ENCODE data around the gene ENDOG.
"Not testable (repeated sequence)": the region's sequence is repeated elsewhere in the genome, so short reads cannot be mapped to it uniquely, and the experiment has no call there.

ENDOG gene

DNA sequence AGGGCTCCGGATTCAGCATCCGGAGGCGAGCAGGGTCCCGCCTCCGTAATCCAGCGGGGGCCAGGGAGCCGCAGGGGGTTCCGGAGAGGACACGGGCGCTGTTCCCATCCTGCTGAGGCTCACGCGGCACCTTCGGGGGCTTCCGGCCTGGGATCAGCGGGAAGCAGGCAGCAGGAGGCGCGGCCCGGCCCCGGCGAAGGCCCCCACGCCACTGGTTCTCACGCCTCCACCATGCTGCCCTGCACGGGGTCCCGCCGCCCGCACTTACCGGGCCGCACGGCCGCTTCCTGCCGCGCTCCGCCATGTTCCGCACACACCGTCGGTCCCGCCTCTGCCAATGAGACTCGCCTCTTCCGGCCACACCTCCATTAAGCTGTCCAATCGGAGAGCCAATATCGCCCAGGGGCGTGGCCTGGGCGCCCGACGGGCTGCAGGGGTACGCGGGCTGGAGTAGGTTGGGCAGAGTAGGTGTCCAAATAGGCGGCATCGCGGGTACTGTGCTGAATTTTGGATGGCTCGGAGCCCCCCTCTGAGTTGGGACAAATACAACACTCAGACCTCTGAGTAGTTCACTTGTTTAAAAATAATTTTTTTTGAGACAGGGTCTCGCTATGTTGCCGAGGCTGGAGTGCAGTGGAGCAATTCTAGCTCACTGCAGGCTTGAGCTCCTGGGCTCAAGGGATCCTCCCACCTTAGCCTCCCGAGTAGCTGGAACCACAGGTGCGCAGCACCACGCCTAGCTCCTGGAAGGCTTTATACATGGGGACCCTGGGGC, 11.4 kb downstream of the ENDOG start, which contains the start of gene SPOUT1:
SPOUT1 (minus strand) TSS at position 318 of the 775 bp plus-strand sequence; CDS start at position 304, 14 bp downstream.
- peak; percentile 92 for DNase-seq

DNA sequence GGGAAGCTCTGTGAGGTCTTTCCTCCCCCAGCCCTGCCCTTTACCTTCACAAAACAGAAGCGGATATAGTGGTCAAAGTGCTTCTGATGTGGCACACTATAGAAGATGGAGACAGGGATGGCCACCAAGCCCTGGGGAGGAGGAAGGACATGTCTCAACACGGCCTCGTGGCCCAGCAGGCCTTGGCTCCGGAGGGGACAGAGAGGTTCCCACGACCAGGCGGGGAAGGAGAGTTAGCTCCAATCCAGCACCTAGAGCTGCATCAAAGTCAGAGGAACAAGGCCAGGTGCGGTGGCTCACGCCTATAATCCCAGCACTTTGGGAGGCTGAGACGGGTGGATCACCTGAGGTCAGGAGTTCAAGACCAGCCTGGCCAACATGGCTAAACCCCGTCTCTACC, 15.4 kb downstream of the ENDOG start:
- no peak for DNase-seq

GRCh38 chr9:128835246-128836210, 17.2 kb downstream of the ENDOG start:
- no peak for DNase-seq

GRCh38 chr9:128836509-128837145, 18.3 kb downstream of the ENDOG start:
- no peak for DNase-seq

DNA sequence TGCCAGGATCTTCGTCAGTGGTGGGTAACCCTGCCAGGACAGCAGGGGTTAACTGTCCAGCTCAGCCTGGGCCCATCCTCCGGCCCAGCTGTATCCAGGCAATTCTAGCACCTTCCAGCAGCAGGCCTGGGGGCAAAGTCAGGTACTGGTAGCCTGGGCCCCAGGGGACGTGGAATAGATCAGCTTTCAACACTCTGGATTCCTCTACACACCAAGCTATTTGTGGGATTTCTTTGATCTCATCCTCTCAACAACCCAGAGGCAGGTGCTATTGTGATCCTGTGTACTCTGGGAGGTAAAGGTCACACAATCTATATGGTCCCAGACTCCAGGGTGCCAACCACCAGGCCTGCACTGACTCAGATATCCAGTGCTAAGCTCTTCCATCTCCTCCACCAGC, 20.0 kb downstream of the ENDOG start:
- no peak for DNase-seq

- no peak for DNase-seq
These were observed 22.2 kb downstream of the ENDOG start for GRCh38 chr9:128840524-128840923.

DNA sequence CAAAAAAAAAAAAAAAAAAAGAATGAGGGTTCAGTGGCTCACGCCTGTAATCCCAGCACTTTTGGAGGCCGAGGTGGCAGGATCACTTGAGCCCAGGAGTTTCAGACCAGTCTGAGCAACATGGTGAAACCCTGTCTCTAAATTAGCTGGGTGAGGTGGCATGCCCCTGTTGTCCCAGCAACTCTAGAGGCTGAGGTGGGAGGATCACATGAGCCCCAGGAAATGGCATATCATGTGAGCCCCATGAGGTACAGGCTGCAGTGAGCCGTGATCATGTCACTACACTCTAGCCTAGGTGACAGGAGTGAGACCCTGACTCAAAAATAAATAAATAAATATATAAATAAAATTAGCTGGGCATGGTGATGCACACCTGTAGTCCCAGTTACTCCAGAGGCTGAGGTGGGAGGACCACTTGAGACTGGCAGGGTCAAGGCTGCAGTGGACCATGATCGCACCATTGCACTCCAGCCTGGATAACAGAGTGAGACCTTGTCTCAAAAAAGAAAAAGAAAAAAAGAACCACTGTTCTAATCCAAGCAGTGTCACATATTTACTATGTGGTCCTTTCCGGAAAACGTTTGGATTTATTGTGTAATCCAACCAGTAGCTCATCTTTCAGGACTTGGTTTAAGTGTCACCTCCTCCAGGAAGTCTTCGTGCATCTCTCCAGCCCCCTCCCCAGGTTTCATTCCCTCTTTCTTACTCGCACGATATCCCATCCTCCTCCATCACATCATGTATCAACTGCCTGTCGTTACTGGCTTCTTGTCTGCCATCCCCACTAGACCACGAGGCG, 23.6 kb downstream of the ENDOG start:
- DNase-seq: no peak

GRCh38 chr9:128843171-128843570, 24.9 kb downstream of the ENDOG start:
- not testable (repeated sequence) for DNase-seq

DNA sequence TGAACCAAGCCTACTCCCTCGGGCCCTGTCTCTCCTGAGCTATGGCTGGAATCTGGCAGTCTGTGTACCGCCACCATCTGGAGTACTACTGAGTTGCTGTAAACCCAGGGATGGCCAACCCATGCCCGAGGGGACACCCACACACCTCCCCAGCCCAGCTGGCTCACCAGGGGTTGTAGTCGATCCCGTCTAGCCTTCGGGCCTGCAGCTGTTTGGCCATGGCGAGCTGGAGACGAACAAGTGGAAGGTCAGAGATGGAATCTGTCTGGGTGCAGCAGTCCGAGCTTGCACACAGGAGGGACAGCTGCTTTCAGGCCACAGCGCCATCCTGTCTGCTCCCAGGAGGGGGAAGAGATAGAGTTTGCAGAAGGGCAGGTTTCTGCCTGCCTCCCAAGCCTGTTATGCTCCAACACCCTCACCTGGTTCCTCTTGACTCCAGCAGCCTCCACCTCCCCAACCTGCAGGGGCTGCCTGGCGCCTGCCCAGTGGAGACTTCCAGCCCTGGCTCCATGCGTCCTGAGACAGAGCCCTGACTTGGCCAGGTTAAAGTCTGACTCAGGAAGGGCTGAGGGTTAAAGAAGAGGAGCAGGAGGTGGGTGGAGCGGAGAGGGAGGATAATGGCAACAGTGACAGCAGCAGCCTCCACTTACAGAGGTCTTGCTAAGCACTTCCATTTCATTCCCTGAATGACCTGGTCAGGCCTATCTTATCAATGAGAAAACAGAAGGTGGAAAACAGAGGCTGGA, 27.1 kb downstream of the ENDOG start:
- peak; percentile 94 for DNase-seq

- DNase-seq: no peak
These were observed 28.4 kb downstream of the ENDOG start for GRCh38 chr9:128846680-128847030.

DNA sequence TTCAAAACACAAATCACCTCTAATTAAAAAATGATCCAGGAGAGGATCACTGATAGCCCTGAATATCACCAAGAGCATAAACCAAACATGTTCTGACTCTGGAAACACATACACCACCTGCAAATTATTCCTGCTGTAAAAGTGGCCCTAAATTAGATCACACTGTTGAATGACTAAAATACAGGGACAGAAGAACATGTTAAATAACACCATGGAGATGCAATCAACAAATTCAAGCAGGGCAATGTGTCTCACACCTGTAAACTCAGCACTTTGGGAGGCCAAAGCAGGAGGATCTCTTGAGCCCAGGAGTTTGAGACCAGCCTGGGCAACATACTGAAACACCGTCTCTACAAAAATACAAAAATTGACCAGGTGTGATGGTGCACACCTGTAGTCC, 29.5 kb downstream of the ENDOG start:
- no peak for DNase-seq

DNA sequence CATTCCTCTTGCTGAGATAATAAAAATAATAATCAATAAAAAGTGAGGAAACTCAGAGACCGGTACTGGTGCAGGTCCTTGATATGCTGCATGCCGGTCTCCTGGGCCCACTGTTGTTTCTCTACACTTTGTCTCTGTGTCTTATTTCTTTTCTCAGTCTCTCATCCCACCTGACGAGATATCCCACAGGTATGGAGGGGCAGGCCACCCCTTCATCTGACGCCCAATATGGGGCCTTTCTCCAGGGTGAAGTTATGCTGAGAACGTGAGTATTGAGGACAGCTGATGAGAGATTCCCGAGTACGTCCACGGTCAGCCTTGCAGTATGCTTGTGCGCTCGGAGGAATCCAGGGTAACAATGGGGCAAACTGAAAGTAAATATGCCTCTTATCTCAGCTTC, 32.7 kb downstream of the ENDOG start:
- DNase-seq: not testable (repeated sequence)

- not testable (repeated sequence) for DNase-seq
These were observed 33.7 kb downstream of the ENDOG start for GRCh38 chr9:128851779-128852600.

GRCh38 chr9:128852646-128853045, 34.3 kb downstream of the ENDOG start:
- DNase-seq: not testable (repeated sequence)

GRCh38 chr9:128854454-128854853, 36.2 kb downstream of the ENDOG start:
- DNase-seq: not testable (repeated sequence)

GRCh38 chr9:128858476-128858875, 40.2 kb downstream of the ENDOG start:
- not testable (repeated sequence) for DNase-seq

- no peak for DNase-seq
These were observed 42.6 kb downstream of the ENDOG start for GRCh38 chr9:128860937-128861336.

GRCh38 chr9:128861501-128861900, 43.2 kb downstream of the ENDOG start:
- no peak for DNase-seq

DNA sequence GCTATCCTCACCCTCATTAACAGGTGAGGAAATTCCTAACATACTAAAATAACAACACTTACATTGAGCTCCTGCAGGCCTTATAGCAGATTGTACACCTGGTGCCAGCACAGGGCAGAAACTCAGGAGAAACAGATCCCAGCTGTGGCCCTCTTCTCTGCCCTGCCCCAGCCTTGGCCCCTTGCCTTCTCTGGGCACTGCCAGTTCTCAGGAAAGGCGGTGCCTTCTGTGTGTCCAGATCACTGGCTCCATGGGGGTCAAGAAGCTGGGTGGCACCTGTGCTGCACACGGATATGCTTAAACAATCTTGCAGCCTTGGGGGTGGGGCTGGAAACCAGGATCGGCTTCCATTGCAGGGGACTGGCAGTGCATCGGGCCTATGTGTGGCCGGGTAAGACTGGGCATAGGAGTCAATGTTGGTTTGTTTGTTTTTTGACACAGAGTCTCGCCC, 44.1 kb downstream of the ENDOG start:
- no peak for DNase-seq

GRCh38 chr9:128863647-128864046, 45.3 kb downstream of the ENDOG start:
- peak; percentile 13 for DNase-seq

Data from DMS79 treated with DMSO at 0.1 percent for 48 hours (cell line).